ENCODE results near the gene SAMD11.
"Not testable (repeated sequence)": the region's sequence is repeated elsewhere in the genome, so short reads cannot be mapped to it uniquely, and the experiment has no call there.

The SAMD11 gene

DNA sequence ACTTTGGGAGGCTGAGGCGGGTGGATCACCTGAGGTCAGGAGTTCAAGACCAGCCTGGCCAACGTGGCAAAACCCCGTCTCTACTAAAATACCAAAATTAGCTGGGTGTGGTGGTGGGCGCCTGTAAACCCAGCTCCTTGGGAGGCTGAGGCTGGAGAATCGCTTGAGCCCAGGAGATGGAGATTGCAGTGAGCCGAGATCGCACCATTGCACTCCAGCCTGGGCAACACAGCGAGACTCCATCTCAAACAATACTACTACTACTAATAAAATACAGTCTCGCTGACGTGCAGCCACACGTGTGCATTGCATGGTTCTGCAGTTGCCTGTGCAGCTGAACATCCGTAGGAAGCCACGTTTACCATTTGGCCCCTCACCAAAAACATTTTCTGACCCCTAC, 23.1 kb downstream of the SAMD11 start:
- DNase-seq, result not testable (repeated sequence)

DNA sequence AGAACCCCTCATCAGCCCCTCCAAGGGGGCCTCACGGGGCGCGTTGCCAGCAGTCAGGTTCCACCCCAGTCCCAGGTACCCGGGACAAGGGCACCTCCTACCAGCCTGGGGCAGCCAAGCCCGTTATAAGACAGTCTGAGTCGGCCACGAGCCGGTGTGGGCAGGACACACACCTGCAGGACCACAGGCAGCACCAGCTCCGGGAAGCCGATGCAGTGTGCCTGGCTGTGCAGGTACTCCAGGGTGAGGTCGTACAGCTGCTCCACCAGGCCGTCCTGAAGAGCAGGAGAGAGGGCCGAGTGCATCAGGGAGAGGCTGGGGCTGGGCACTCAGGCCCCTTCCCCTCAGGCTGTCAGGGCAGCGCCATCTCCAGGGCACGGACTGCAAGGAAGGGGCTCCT, 24.2 kb downstream of the SAMD11 start:
- DNase-seq, result no peak

- no peak for DNase-seq
Measured at GRCh38 chr1:950268-950667, 26.5 kb downstream of the SAMD11 start.

- DNase-seq, result no peak
Measured at GRCh38 chr1:950881-951280, 27.2 kb downstream of the SAMD11 start.

GRCh38 chr1:951364-951763, 27.6 kb downstream of the SAMD11 start:
- DNase-seq, result no peak

DNA sequence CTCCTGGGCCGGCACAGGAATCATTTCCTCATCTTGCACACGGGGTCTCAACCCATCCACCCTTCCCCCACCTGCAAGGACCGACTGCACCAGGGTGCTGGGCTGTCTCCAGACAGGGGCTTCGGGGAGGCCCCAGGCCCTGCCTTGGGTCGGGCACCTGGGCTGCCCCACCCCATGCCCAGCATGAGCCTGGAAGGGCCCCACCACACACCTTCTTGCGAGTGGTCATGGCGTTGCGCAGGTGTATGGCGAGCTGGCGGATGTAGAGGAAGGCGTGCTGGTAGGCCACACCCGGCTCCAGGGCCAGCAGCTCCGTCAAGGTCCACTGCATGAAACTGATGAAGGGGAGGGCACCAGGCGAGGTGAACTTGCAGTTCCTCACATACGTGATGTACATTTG, 28.5 kb downstream of the SAMD11 start:
- DNase-seq, result no peak

DNA sequence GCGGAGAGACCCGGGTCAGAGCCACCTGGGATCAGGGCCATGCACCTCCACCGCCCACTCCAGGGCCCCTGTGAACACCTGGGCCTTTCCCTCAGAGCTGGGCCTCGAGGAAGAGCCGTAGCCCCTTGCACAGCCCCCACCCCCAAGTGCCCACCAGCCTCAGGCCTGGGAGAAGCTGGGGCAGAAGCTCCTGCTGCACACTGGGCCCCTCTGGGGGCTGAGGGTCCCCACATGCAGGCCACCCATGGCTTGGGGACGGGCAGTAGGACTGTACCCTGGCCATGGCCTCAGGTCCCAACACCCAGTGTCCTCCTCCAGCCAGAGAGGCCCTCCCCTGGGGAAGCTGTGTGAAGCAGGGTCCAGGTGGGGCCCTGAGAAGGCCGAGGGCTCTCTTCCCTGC, 28.9 kb downstream of the SAMD11 start:
- DNase-seq, result no peak

DNA sequence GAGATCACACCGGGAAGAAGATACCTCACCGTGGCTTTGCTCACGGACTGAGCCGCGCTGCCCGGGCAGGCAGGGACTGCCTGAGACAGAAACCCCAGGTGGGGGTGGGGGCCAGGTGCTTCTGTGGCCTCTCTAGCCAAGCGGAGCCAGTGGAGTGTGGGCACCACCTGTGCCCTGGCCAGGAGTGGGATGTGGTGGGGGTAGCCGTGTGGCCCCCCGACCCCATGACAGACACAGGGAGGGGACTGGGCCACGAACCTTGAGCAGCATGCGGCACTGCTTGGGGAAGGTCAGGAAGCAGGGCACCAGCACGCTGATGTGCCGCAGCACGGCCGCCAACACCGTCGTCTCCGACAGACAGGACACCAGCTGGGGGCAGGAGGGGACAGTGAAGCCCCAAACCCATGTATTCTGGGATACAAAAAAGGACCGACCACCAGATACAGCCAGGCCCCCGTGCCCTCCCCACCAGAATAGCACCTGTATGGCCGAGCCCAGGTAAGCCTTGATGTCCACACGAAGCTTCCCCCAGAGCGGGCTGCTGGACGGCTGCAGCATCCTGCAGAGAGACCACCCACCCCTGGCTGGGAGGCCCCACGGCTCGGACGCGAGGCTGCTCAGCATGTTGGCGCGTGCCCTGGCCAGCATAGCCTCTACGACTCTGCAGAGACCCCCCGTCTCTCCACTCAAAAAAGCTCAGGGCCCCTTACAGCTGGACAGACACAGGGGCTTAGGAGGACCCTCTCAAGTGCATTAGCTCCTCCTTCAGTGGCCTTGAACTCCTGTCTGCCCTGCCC, 30.0 kb downstream of the SAMD11 start:
- no peak for DNase-seq

DNA sequence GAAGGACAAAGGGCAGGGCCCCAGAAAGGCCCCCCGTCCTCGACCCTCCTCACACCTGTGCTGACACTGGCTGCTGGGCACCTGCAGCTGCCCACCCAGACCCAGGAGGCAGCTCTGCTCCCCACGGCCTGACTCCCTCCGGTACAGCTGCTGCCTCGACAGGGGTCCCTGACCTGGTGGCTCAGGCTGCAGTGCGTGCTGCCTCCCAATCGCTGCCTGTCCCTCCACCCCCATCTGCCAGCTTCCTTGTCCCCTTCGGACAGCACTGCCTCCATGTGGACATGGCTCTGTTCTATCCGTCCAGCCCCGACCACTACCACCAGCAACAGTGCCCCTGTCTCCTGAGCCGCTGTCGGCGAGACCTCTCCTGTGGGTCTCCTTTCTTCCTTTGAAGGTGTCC, 31.2 kb downstream of the SAMD11 start:
- no peak for DNase-seq

DNA sequence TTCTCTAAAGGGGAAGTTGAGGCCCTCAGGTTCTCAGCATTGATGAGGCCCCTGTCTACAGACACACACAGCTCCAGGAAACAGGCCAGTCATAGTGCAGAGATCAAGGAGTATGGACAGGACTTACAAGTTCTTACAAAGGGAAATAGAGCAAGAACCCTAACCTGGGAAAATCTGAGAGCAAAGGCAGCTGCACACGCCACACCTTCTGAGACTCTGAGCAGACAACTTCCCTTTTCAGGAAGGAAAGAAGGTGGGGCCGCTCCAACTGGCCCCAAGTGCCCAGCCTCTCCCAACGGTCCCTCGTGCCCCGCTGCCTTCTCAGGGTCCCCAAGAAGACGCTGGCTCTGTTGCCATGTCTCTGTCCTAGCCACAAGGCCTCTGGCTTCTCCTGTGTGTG, 31.8 kb downstream of the SAMD11 start:
- no peak for DNase-seq

- DNase-seq, result no peak
Measured at GRCh38 chr1:956636-957035, 32.9 kb downstream of the SAMD11 start.

- peak; percentile 79 for DNase-seq
Measured at GRCh38 chr1:958823-959730, 35.4 kb downstream of the SAMD11 start, which contains the start of gene NOC2L. TSS of gene NOC2L (minus strand) at chr1:959256. CDS start at chr1:959240, 16 bp downstream.

DNA sequence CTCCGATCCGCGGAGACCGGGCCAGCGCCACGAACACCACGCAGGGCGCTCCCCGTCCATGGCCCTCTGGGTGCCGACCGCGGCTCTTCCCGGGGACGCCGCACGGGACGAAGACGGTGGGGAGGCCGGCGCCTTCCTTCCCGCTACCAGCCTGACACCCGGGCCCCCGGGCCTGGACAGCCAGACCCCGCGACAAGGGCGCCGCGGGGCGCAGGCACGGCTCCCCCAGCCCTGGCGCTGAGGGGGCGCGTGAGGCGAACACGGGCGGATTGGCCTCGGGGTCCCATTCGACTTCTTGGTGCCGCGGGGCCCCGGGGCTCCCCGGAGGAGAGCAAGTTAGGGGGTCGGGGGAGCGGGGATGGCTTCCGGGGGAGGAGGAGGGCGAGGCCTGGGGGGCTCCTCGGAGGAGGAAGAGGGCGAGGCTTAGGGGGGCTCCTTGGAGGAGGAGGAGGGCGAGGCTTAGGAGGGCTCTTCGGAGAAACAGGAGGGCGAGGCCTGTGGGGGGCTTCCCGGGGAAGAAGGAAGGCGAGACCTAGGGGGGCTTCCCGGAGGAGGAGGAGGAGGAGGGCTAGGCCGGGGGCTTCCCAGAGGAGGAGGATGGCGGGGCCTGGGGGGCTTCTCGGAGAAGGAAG, 36.1 kb downstream of the SAMD11 start:
- DNase-seq, result no peak

- peak; percentile 44 for DNase-seq
Measured at GRCh38 chr1:960363-961131, 36.8 kb downstream of the SAMD11 start, which contains the start of gene KLHL17. TSS of gene KLHL17 (plus strand) at chr1:960584. CDS start at chr1:960694, 110 bp downstream.

DNA sequence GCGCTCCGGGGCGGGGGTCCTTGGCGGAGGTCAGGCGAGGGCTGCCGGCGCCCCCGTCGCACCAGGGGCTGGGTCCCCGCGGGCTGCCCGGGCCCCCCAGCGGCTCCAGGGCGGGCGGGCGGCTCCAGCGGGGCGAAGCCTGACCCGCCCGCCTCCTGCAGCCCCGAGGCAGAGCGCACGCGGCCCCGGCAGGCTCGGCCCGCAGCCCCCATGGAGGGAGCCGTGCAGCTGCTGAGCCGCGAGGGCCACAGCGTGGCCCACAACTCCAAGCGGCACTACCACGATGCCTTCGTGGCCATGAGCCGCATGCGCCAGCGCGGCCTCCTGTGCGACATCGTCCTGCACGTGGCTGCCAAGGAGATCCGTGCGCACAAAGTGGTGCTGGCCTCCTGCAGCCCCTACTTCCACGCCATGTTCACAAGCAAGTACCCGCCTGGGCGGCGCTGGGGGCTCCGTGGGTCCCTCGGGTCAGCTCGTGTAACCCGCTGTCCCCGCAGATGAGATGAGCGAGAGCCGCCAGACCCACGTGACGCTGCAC, 37.5 kb downstream of the SAMD11 start:
- no peak for DNase-seq

DNA sequence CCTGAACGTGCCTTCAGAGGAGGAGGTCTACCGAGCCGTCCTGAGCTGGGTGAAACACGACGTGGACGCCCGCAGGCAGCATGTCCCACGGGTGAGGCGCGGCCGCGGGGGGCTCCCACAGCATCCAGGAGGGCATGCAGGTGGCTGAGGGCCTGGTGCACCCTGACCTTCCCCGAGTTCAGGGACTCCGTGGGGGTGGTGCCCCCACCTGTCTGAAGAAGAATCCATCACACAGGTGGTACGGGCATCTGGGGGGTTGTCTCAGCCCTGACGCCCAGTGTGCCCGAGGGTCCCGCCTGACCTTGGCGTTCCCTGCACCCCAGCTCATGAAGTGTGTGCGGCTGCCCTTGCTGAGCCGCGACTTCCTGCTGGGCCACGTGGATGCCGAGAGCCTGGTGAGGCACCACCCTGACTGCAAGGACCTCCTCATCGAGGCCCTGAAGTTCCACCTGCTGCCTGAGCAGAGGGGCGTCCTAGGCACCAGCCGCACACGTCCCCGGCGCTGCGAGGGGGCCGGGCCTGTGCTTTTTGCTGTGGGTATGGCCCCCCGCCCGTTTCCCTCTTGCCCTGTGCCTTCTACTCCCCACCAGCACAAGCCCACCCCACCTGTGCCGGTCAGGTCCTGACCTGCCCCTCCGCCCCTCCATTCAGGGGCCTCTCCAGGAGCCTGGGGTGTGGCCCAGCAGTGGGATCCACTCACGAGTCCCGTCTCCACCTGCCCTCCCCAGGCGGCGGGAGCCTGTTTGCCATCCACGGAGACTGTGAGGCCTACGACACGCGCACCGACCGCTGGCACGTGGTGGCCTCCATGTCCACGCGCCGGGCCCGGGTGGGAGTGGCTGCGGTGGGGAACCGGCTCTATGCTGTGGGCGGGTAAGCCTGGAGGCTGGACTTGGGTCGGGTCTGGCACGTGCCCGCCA, 38.9 kb downstream of the SAMD11 start:
- DNase-seq, result no peak

DNA sequence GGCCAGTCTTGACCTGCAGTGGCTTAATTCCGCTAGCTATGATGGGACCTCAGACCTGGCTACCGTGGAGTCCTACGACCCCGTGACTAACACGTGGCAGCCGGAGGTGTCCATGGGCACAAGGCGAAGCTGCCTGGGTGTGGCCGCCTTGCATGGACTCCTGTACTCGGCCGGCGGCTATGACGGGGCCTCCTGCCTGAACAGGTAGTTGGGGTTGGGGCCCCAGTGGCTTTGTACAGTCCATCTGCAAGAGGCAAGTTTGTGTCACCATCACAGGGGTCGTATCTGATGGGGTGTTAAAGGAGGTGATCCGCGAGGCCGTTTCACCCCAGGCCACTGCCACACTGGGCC, 39.6 kb downstream of the SAMD11 start:
- no peak for DNase-seq

GRCh38 chr1:963746-964525, 40.2 kb downstream of the SAMD11 start:
- no peak for DNase-seq

DNA sequence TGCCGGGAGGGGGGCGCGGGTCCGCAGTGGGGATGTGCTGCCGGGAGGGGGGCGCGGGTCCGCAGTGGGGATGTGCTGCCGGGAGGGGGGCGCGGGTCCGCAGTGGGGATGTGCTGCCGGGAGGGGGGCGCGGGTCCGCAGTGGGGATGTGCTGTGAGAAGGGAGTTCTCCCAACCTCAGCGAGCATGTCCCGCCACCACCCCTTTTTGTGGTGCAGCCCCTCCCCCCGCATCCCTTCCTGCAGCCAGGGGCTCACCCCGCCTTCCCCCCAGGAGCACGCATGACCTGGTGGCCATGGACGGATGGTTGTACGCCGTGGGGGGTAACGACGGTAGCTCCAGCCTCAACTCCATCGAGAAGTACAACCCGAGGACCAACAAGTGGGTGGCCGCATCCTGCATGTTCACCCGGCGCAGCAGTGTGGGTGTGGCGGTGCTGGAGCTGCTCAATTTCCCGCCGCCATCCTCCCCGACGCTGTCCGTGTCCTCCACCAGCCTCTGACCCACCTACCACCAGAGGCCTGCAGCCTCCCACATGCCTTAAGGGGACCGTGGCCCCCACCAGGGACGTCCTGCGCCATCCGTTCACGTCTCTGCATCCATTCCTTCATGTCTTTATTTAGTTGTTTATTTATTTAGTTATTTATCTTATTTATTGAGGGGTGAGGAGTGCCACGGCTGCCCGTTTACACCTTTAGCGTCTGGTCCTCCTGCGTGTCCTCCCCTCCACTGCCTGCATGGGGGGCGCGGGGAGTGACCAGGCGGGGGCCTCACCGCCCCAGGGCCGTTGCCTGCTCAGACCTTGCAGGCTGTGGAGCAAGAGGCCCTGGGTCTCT, 41.2 kb downstream of the SAMD11 start:
- no peak for DNase-seq

All from NCI-H2029 (cell line).